K562 (cell line): ENCODE data around the gene SCNN1A.

ENCODE experiments used
- CEBPB ChIP-seq: fragments of 450-650 bp; IDR thresholded peaks from 2 replicates; pipeline ENCODE4 v1.6.1; 2016; ENCODE audit warnings: missing genetic modification characterization, missing compliant biosample characterization
- KDM5B ChIP-seq: fragments of 200-600 bp; sonication (generic); IDR thresholded peaks from 2 replicates; pipeline ENCODE4 v1.6.1; 2012; ENCODE audit warnings: low read depth, mild to moderate bottlenecking, moderate library complexity, low read length, control low read depth, inconsistent platforms; ENCODE audit not compliant: insufficient replicate concordance
- PREB ChIP-seq: sonication (generic); formaldehyde crosslinking; IDR thresholded peaks from 2 replicates; pipeline ENCODE4 v1.8.1; 2023; ENCODE audit warnings: mild to moderate bottlenecking, missing genetic modification reagents
- ZNF274 ChIP-seq: IDR thresholded peaks from 2 replicates; pipeline ENCODE4 v1.6.1; 2011; ENCODE audit warnings: low read depth, mild to moderate bottlenecking, low read length, moderate library complexity, borderline replicate concordance

- TF ChIP-seq CEBPB (tag) (no peak), KDM5B (no peak), PREB (CRISPR knock-in tag) (no peak), ZNF274 (no peak)
Measured at GRCh38 chr12:6382982-6383381, 7.6 kb upstream of the SCNN1A start.
